ENCODE results near the gene HDAC4.

Gene HDAC4

DNA sequence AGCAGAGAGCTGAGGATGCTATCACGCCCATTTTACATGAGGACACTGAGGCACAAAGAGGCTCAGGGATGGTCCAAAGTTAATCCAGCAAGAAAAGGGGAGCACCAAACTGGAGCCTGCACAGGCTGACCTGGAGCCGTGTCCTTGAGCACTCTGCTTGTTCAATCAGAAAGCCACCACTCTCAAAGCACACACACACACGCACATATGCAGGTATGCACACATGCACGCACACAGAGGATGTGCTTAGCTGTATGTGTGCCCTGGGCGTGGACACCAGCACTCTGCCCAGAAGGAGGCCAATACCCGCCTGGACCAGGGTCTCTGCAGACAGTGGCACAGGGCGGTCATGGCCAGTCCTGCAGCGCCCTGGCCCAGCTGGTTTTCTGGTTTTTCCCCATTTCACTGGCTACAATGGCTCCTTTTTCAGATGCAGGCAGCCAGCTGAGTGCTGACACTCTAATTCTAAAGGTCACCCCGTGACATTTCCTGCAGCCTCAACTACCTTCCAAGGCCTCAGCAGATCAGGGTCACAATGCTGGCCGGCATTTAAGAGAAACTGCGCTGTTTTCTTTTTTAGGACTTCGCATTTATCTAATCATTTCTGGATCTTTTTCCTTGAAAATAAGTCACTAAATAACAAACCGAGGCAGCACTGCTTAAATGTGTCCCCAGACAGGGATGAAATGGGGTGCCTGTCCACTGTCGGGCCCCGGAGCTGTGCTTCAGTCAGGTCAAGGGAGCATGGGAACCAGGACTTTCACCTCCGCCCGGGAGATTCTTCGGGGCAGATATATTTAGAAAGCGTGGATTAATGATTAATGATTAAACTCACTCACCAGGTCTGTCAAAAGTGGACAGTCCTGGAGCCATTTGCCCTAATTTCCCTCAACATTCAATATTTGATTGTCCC lies 104.5 kb downstream of the HDAC4 start:
- no peak for ATAC-seq (replicated peaks)
- DNase-seq, result no peak
- Mint-ChIP-seq H3K4me3 (peak overlapping the region; percentile 73 to 81), H3K27me3 (no peaks in the 10 kb centered on the region), H3K4me1 (ENCODE audit: low read depth in 2 of 2) (peaks cover 31 to 33% of the 10 kb centered on the region in 2 donors), H3K27ac (peak overlapping the region; percentile 76 to 89), H3K9me3 (no peaks in the 10 kb centered on the region), H3K36me3 (ENCODE audit: insufficient read depth) (peaks cover 7% of the 10 kb centered on the region)

DNA sequence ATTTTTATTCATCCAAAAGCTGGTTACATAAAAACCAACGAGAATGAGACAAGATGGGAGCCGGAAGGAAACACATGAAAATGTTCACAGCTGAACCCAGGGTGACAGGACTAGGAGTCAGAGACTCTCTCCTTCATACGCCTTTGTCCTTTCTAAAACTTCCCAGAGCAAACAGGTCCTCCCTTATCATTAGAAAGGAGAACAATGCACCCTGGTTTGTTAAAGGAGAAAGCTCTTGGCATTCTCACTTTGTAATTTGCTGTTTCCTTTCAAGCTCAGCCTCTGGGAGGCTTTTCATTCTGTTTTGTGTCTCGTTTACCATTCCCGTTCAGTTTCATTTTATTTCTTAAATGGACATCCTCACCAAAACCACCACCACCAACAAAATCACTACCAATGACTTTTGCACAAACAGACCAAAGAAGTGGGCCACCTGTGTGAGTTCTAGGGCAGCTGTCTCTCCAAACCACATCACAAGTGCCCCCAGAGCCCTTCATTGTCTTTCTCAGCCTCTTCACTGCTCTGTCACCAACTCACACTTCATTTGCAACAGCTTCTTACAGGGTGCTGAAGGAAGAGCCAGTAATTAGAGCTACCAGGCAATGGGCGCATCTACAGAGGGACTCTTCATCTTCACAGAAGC lies 105.3 kb downstream of the HDAC4 start:
- Mint-ChIP-seq H3K27ac (peak overlapping the region; percentile 76 to 89), H3K4me1 (ENCODE audit: low read depth in 2 of 2) (peaks cover 31 to 36% of the 10 kb centered on the region in 2 donors), H3K36me3 (ENCODE audit: insufficient read depth) (peaks cover 7% of the 10 kb centered on the region), H3K4me3 (peak overlapping the region; percentile 73 to 81), H3K9me3 (no peaks in the 10 kb centered on the region), H3K27me3 (no peaks in the 10 kb centered on the region)
- no peak for DNase-seq
- ATAC-seq (replicated peaks), result peak; percentile 21

DNA sequence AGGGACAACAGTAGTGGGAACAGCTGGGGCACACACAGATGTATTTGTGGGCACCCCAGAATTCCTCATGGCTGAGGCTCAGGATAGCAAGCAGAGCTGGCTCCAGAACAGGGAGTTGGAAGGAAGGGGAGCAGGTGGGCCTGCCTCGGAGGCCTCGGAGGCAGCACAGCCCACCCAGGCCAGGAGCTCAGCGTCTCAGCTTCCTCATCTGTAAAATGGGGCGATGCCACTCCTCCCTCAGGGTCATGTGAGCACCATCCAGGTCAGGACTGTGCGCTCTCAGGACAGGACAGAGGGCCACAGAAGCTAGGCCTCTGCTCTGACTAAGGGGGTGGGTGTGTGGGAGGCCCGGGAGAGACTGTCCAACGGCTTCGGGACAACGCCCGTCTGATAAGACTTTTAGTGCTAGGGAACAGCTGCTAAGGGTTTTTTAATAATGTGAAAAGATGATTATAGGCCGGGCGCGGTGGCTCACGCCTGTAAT lies 106.2 kb downstream of the HDAC4 start:
- DNase-seq (no peak), ATAC-seq (replicated peaks) (no peak)
- peaks cover 7% of the 10 kb centered on the region for H3K36me3 Mint-ChIP-seq (ENCODE audit: insufficient read depth)
- H3K27ac Mint-ChIP-seq, result peak overlapping the region; percentile 76 to 89
- no peaks in the 10 kb centered on the region for H3K9me3 Mint-ChIP-seq
- no peaks in the 10 kb centered on the region for H3K27me3 Mint-ChIP-seq
- H3K4me3 Mint-ChIP-seq, result peak overlapping the region; percentile 55 to 81
- H3K4me1 Mint-ChIP-seq (ENCODE audit: low read depth in 2 of 2), result peaks cover 39 to 42% of the 10 kb centered on the region in 2 donors

DNA sequence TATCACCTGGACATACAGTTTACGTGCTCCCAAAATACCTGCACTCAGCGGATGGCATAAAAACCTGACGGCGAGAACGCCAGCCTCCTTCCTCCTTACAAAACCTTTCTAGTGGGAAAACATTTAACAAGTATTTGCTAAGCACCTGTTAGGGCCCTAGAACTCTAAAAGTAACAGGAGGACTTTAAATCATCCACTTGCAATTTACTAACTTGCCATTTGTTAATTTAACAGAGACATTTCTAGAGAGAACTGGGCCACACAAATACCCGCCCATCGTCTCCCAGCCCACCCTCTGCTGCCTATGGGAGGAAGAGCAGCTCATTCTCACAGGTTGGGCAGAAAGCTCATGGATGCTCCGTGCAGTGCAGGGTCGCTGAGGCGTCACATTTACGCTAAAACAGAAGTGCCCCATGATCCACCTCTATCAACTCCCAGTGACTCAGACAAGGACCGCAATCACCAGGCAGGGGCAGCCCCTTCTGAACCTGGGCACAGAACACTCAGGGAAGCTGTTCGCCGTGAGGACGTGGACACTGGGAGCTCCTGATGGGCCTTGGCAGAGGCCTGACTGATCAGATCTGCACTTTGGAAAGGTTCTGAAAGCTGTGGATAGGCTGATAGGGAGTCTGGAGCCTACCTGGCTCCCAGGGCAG lies 106.9 kb downstream of the HDAC4 start:
- Mint-ChIP-seq H3K27ac (peak overlapping the region; percentile 76 to 89), H3K36me3 (ENCODE audit: insufficient read depth) (peaks cover 7% of the 10 kb centered on the region), H3K4me1 (ENCODE audit: low read depth in 2 of 2) (peaks cover 45 to 46% of the 10 kb centered on the region in 2 donors), H3K27me3 (no peaks in the 10 kb centered on the region), H3K4me3 (peak overlapping the region; percentile 55 to 81), H3K9me3 (no peaks in the 10 kb centered on the region)
- no peak for DNase-seq
- peak; percentile 23 for ATAC-seq (replicated peaks)

DNA sequence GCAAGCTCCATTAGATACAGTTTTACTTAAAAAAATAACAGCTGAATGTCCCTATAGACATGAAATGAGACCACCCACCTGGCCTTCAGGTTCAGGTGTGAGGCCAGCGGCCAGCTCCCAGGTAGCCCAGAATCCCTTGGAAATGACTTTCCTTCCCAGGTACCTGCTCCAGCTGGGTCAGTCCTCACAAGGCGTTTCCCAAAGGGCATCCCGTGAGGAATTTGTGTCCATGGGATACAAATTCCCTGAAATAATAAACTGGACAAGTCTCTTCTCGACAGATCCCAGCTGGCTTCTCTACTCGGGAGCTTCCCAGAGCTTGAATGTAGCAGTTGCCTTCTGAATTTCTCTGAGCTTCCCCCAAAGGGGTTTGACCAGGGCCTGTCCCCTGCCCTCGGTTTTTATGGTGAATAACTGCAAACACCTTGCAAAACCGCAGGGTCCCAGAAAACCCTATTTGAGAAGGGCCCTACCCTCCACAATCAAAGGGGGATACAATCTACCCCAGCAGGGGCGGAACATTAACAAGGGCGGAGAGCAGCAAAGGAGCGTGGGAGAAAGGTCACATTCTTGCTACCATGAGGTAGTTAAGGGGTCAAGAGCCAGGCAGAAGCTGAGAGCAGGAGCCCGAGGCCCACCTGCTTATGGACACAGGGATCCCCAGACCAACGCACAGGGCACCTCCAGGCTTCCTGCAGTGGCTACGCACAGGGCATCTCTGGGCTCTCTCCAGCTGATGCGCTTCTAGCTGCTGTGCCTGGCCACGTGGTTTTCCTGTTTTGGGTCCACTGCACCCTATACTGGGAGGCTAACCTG lies 107.7 kb downstream of the HDAC4 start:
- Mint-ChIP-seq H3K36me3 (ENCODE audit: insufficient read depth) (peaks cover 1% of the 10 kb centered on the region), H3K27me3 (no peaks in the 10 kb centered on the region), H3K4me3 (no peak overlapping the region), H3K9me3 (no peaks in the 10 kb centered on the region), H3K27ac (no peak overlapping the region), H3K4me1 (ENCODE audit: low read depth in 2 of 2) (peaks cover 45 to 47% of the 10 kb centered on the region in 2 donors)
- no peak for ATAC-seq (replicated peaks)
- no peak for DNase-seq

DNA sequence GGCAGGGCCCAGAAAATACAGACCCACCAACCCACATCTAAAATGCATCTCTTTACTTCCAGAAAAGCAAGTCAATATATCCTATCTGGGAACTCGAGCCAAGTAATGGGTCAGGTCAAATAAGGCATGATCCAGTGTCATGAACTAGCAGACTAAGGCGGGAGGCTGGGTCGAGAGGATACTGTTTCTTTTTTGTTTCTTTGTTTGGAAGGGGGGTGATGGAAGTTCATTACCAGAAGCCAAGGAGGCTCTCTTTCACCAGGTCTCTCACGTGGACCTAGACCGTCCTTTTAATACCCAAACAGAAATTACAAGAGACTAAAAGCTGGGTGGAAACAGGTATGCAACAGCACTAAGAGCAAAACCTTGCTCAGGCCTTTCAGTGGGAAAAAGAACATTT lies 108.3 kb downstream of the HDAC4 start:
- H3K36me3 Mint-ChIP-seq (ENCODE audit: insufficient read depth), result no peaks in the 10 kb centered on the region
- H3K27ac Mint-ChIP-seq, result no peak overlapping the region
- peaks cover 42 to 46% of the 10 kb centered on the region in 2 donors for H3K4me1 Mint-ChIP-seq (ENCODE audit: low read depth in 2 of 2)
- ATAC-seq (replicated peaks) (no peak), DNase-seq (no peak)
- no peaks in the 10 kb centered on the region for H3K27me3 Mint-ChIP-seq
- no peaks in the 10 kb centered on the region for H3K9me3 Mint-ChIP-seq
- no peak overlapping the region for H3K4me3 Mint-ChIP-seq

DNA sequence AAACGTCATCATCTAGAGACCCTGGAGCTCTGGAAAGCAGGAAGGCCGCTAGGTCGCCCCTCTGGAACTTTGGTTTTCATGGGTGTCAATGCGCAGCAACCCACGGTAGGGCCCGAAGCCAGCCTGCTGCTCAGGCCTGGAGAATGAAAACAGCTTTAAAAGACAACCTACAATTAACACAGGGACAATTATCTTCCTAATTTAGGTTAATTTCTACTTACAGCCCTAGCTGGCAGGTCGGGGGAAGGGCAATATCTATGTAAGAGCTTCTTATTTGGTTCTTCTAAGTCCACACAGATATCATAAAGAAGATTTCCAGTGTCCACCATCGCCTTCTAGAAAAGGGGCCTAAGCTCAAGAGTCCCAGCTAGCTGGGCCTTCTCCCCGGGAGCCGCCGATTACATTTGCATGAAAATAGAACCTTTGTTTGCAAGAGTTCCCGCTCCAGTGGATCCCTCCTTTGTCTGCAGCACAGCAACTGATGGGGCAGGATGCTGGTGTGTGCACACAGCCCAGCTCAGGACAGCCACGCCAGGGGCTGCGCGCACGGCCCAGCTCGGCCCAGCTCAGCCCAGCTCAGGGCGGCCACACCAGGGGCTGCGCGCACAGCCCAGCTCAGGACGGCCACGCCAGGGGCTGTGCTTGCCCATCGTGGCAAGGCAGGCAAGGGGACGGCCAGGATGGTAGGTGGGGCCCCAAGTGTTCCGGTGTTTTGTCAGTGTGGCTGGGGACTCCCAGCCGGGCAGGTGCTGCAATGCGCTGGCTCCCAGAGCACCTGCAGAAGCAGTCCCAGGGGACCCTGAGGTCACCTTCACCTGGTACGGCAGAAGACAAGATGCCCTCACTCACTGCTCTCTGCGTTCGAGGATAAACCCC lies 109.1 kb downstream of the HDAC4 start:
- H3K4me1 Mint-ChIP-seq (ENCODE audit: low read depth in 2 of 2), result peaks cover 46 to 49% of the 10 kb centered on the region in 2 donors

DNA sequence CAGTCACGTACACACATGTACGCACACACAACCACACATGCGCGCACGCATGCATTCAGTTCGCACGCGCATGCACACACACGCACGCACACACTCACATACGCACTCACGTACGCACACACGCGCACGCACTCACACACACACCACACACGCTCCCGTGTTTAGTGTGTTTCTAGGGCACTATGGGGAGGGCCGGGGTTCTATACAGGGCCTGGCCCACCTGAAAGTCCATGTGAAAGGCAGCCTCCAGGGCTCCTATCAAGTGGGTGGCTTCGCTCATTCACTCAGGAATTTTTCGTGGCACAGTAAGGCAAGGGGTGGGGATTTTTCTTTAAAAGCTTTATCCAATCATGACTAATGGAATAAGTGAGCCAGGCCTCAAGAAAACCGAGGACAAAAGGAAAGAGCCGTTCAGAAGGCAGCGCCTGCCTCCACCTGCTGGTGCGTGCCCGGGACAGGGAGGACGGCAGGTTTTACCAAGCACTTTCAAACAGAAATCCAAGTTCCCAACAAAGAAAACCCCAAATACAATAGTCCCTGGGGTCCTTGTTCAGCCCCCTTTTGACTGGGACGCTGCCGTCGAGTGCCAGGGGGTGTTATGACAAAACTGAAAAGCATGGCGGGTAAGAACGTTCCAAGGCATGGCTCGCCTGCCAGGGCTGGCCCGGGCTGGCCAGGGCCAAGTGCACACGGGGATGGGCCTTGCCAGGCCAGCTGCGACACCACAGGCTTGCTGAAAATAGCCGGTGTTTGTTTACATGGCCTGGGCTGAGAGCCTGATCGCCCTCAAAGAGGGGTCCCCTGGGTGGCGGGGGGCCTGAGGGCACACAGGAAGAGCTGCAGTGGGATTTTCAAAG lies 110.0 kb downstream of the HDAC4 start:
- Mint-ChIP-seq H3K36me3 (ENCODE audit: insufficient read depth) (peaks cover 2% of the 10 kb centered on the region), H3K27me3 (no peaks in the 10 kb centered on the region), H3K4me3 (no peak overlapping the region), H3K27ac (peak overlapping the region in 1 of 2 donors; percentile 99), H3K4me1 (ENCODE audit: low read depth in 2 of 2) (peaks cover 49 to 52% of the 10 kb centered on the region in 2 donors), H3K9me3 (no peaks in the 10 kb centered on the region)
- DNase-seq (no peak), ATAC-seq (replicated peaks) (no peak)

More for the DNA sequence above, 109.1 kb downstream of the HDAC4 start:
- H3K9me3 Mint-ChIP-seq, result no peaks in the 10 kb centered on the region
- H3K27ac Mint-ChIP-seq, result no peak overlapping the region
- H3K36me3 Mint-ChIP-seq (ENCODE audit: insufficient read depth), result peaks cover 2% of the 10 kb centered on the region
- ATAC-seq (replicated peaks) (no peak), DNase-seq (no peak)
- no peaks in the 10 kb centered on the region for H3K27me3 Mint-ChIP-seq
- no peak overlapping the region for H3K4me3 Mint-ChIP-seq

DNA sequence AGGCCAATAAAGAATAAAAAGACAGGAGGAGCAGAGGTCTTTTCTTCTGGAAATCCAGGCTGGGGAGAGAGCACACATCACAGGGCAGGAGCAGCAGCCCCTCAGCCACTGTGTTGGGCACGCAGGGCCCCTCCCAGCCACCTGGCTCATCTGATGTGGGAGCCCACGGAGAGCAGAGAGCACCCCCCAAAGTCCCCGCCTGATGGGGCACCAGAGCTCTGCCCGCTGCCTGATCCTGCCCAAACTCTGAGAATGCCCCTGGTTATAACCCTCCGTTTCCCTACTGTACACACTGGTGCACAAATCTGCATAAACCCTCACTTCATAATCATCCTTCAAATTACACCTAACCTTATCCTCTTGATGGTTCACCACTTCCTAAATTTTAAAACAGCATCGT lies 111.3 kb downstream of the HDAC4 start:
- peaks cover 2% of the 10 kb centered on the region for H3K36me3 Mint-ChIP-seq (ENCODE audit: insufficient read depth)
- H3K27me3 Mint-ChIP-seq, result no peaks in the 10 kb centered on the region
- H3K9me3 Mint-ChIP-seq, result no peaks in the 10 kb centered on the region
- H3K4me3 Mint-ChIP-seq, result peak overlapping the region; percentile 74 to 81
- peaks cover 55 to 58% of the 10 kb centered on the region in 2 donors for H3K4me1 Mint-ChIP-seq (ENCODE audit: low read depth in 2 of 2)
- peak overlapping the region; percentile 94 to 99 for H3K27ac Mint-ChIP-seq
- ATAC-seq (replicated peaks) (peak; percentile 45), DNase-seq (no peak)

DNA sequence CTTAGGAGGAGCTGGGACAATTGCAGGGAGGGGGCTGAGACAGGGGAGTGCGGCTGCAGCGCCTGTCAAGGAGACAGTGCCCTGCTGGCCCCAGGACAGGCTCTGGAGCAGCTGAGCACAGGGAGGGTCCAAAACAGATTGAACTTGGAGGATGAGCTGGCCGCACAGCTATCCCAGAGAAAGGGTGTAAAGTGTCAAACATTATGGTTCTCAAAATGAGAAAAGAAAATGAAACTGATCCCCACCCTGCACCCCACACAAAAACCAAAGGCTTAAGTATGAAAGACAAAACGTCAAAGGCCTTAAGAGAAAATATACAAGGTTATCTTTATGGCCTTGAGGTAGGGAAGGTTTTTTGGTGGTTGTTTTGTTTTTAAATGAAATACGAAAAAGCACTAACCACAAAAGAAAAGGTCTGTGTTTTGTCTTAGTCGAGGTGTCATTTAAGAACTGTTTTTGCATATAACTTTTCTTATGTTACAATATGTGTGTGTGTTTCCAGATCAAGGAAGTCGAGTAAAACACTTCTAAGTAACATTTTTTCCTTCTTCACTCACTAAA lies 111.8 kb downstream of the HDAC4 start:
- Mint-ChIP-seq H3K4me3 (peak overlapping the region; percentile 74 to 81), H3K27me3 (no peaks in the 10 kb centered on the region), H3K27ac (peak overlapping the region; percentile 94 to 99), H3K4me1 (ENCODE audit: low read depth in 2 of 2) (peaks cover 50 to 53% of the 10 kb centered on the region in 2 donors), H3K9me3 (no peaks in the 10 kb centered on the region), H3K36me3 (ENCODE audit: insufficient read depth) (peaks cover 2% of the 10 kb centered on the region)
- ATAC-seq (replicated peaks) (peak; percentile 71), DNase-seq (no peak)

DNA sequence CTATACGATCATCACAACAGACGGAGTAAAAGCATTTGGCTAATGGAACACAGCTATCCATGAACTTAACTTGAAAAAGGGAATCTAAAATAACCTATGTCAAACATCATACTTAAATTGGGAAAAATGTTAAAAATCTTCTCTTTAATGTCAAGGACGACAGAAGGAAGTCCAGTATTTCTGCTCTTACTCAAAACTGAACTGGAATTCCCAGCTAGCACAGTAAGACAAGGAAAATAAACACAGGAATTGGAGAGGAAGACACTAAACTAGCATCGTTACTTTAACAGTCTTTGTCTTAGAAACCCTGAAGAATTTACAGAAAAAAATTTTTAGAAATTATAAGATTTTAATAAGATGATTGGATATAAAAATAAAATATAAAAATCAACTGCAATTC lies 112.6 kb downstream of the HDAC4 start:
- Mint-ChIP-seq H3K36me3 (ENCODE audit: insufficient read depth) (peaks cover 2% of the 10 kb centered on the region), H3K9me3 (no peaks in the 10 kb centered on the region), H3K4me1 (ENCODE audit: low read depth in 2 of 2) (peaks cover 49 to 51% of the 10 kb centered on the region in 2 donors), H3K27ac (peak overlapping the region; percentile 94 to 99), H3K27me3 (no peaks in the 10 kb centered on the region), H3K4me3 (peak overlapping the region in 1 of 2 donors; percentile 74)
- ATAC-seq (replicated peaks) (no peak), DNase-seq (no peak)
